NT2/D1 (cell line): ENCODE measurements around the gene LSAMP.

Experiments
- YY1 ChIP-seq: IDR thresholded peaks from 2 replicates; pipeline ENCODE4 v1.6.1; 2011; ENCODE audit not compliant: insufficient read length, insufficient read depth
- ZNF274 ChIP-seq: IDR thresholded peaks from 2 replicates; pipeline ENCODE4 v1.6.1; 2011; ENCODE audit warnings: mild to moderate bottlenecking, low read depth, low read length

GRCh38 chr3:116166121-116166520 is 279.2 kb downstream of the LSAMP start:
- no peak for TF ChIP-seq YY1
- no peak for TF ChIP-seq ZNF274
